SK-N-SH (cell line): ENCODE data around the gene CYP2C8. TPM values are rescaled to one million over a fixed set of nuclear protein-coding genes. Genes with fewer than 3 reads are reported as not detected.

Experiments
- CTCF ChIA-PET: fragments of 300-600, 350-600 bp; formaldehyde crosslinking; extraction: SDS; loops from one replicate; lab custom pipeline; 2021; lab: Yijun Ruan, JAX
- POLR2A ChIA-PET: fragments of 350-600 bp; sonication (Branson Sonifier 250); formaldehyde crosslinking; extraction: SDS; loops from one replicate; lab custom pipeline; 2020; ENCODE audit warnings: antibody characterized with exemption, inconsistent platforms; lab: Yijun Ruan, JAX
- DNase-seq: peaks from one replicate; pipeline ENCODE4 v3.0.0; 2012
- H2AFZ ChIP-seq: fragments of 200-600 bp; sonication (generic); 2 replicates; pipeline ENCODE4 v1.8.1; 2016; ENCODE audit warnings: antibody characterized with exemption, mild to moderate bottlenecking, low read depth
- H3F3A ChIP-seq: fragments of 200-600 bp; sonication (generic); replicated peaks from 2 replicates; pipeline ENCODE3; 2016; ENCODE audit warnings: antibody characterized with exemption, mild to moderate bottlenecking; ENCODE audit not compliant: insufficient read depth
- H3K27ac ChIP-seq, 2 experiments: fragments of 200-500 bp in 1 of 2; fragments of 200-600 bp in 1 of 2; sonication (Bioruptor generic) in 1 of 2; sonication (generic), shearing (Covaris generic) in 1 of 2; 2 replicates each; pipeline versions ENCODE4 v1.5.1 to v1.6.1; 2014 to 2016; ENCODE audit warnings: low read depth in 2 of 2, inconsistent platforms in 1 of 2, low read length in 1 of 2, mild to moderate bottlenecking in 1 of 2, mixed read lengths in 1 of 2
- H3K27me3 ChIP-seq: fragments of 200-600 bp; sonication (generic), shearing (Covaris generic); 2 replicates; pipeline ENCODE4 v1.6.1; 2016; ENCODE audit warnings: mixed run types; ENCODE audit not compliant: insufficient read depth
- H3K36me3 ChIP-seq, 2 experiments: fragments of 200-500 bp in 1 of 2; fragments of 200-600 bp in 1 of 2; sonication (Bioruptor generic) in 1 of 2; sonication (generic) in 1 of 2; replicated peaks in 1 of 2; 2 replicates each; pipeline versions ENCODE3 to v1.5.1; 2014 to 2016; ENCODE audit warnings: low read length in 1 of 2, mild to moderate bottlenecking in 1 of 2; ENCODE audit not compliant: insufficient read depth in 2 of 2, control insufficient read depth in 1 of 2
- H3K4me1 ChIP-seq, 2 experiments: fragments of 200-500 bp in 1 of 2; fragments of 200-600 bp in 1 of 2; sonication (Bioruptor generic) in 1 of 2; sonication (generic), shearing (Covaris generic) in 1 of 2; 2 replicates each; pipeline versions ENCODE4 v1.5.1 to v1.6.1; 2014 to 2016; ENCODE audit warnings: low read depth in 1 of 2, low read length in 1 of 2, mixed run types in 1 of 2; ENCODE audit not compliant: insufficient read depth in 2 of 2, control insufficient read depth in 1 of 2
- H3K4me2 ChIP-seq: fragments of 200-600 bp; sonication (generic), shearing (Covaris generic); 2 replicates; pipeline ENCODE4 v1.6.1; 2017; ENCODE audit warnings: mixed run types
- H3K4me3 ChIP-seq, 2 experiments: fragments of 200-500 bp in 1 of 2; fragments of 200-600 bp in 1 of 2; sonication (Bioruptor generic) in 1 of 2; sonication (generic), shearing (Covaris generic) in 1 of 2; 2 replicates each; pipeline versions ENCODE4 v1.5.1 to v1.8.1; 2014 to 2016; ENCODE audit warnings: low read depth in 2 of 2, inconsistent platforms in 1 of 2, low read length in 1 of 2, mild to moderate bottlenecking in 1 of 2, mixed read lengths in 1 of 2, moderate library complexity in 1 of 2
- H3K79me2 ChIP-seq: fragments of 200-600 bp; sonication (generic); 2 replicates; pipeline ENCODE4 v1.8.1; 2017; ENCODE audit warnings: mild to moderate bottlenecking; ENCODE audit not compliant: insufficient read depth
- H3K9ac ChIP-seq: fragments of 200-600 bp; sonication (generic); 2 replicates; pipeline ENCODE4 v1.6.1; 2017; ENCODE audit warnings: mixed run types
- H3K9me2 ChIP-seq: fragments of 200-600 bp; sonication (generic); 2 replicates; pipeline ENCODE4 v1.6.1; 2017; ENCODE audit warnings: mixed run types
- H3K9me3 ChIP-seq: fragments of 200-600 bp; sonication (generic); 2 replicates; pipeline ENCODE4 v1.6.1; 2017; ENCODE audit warnings: mixed run types, mild to moderate bottlenecking, moderate library complexity
- H4K20me1 ChIP-seq: fragments of 200-600 bp; sonication (generic); 2 replicates; pipeline ENCODE4 v1.6.1; 2017; ENCODE audit warnings: mild to moderate bottlenecking, mixed run types; ENCODE audit not compliant: insufficient read depth
- CHD2 ChIP-seq: fragments of 150-350 bp; IDR thresholded peaks from 2 replicates; pipeline ENCODE4 v1.6.1; 2018; ENCODE audit warnings: low read length; ENCODE audit not compliant: partially characterized antibody
- CTCF ChIP-seq: fragments of 200-600 bp; sonication (generic); IDR thresholded peaks from 2 replicates; pipeline ENCODE4 v1.6.1; 2017; ENCODE audit warnings: antibody characterized with exemption, mild to moderate bottlenecking, moderate library complexity
- EP300 ChIP-seq, 2 experiments: IDR thresholded peaks; 2 replicates each; pipeline versions ENCODE4 v1.4.0 to v1.6.1; 2012; ENCODE audit warnings: borderline replicate concordance in 1 of 2, low read depth in 1 of 2, low read length in 1 of 2
- FOSL2 ChIP-seq: IDR thresholded peaks from 2 replicates; pipeline ENCODE4 v1.4.0; 2012; ENCODE audit warnings: low read depth, mild to moderate bottlenecking, moderate library complexity, borderline replicate concordance
- FOXJ3 ChIP-seq: sonication (generic); formaldehyde crosslinking; IDR thresholded peaks from 2 replicates; pipeline ENCODE4 v1.5.1; 2020; ENCODE audit warnings: mild to moderate bottlenecking, missing genetic modification reagents
- IRF3 ChIP-seq: fragments of 150-350 bp; IDR thresholded peaks from 2 replicates; pipeline ENCODE4 v1.6.1; 2016; ENCODE audit warnings: mild to moderate bottlenecking, low read depth, low read length
- MEF2A ChIP-seq: IDR thresholded peaks from 2 replicates; pipeline ENCODE4 v1.4.0; 2012; ENCODE audit warnings: low read depth, borderline replicate concordance
- MXI1 ChIP-seq: IDR thresholded peaks from 2 replicates; pipeline ENCODE4 v1.6.1; 2012; ENCODE audit warnings: mild to moderate bottlenecking, low read depth, low read length, improper control_type of control experiment
- NFIC ChIP-seq: IDR thresholded peaks from 2 replicates; pipeline ENCODE4 v1.4.0; 2012; ENCODE audit warnings: borderline replicate concordance
- NRF1 ChIP-seq: IDR thresholded peaks from 2 replicates; pipeline ENCODE4 v1.6.1; 2012; ENCODE audit warnings: low read depth, mild to moderate bottlenecking, low read length
- PBX3 ChIP-seq: IDR thresholded peaks from 2 replicates; pipeline ENCODE4; 2012
- POLR2AphosphoS5 ChIP-seq: IDR thresholded peaks from 2 replicates; pipeline ENCODE4 v1.6.1; 2012; ENCODE audit warnings: low read depth, low read length
- RCOR1 ChIP-seq: fragments of 150-350 bp; IDR thresholded peaks from 2 replicates; pipeline ENCODE4 v1.6.1; 2017; ENCODE audit warnings: antibody characterized with exemption, low read length
- RXRA ChIP-seq: IDR thresholded peaks from 2 replicates; pipeline ENCODE4 v1.4.0; 2012; ENCODE audit warnings: low read depth, mild to moderate bottlenecking, borderline replicate concordance
- SIN3A ChIP-seq: IDR thresholded peaks from 2 replicates; pipeline ENCODE4 v1.6.1; 2012; ENCODE audit warnings: low read depth, mild to moderate bottlenecking, low read length, moderate library complexity, borderline replicate concordance
- SMC3 ChIP-seq: IDR thresholded peaks from 2 replicates; pipeline ENCODE4 v1.6.1; 2012; ENCODE audit warnings: low read depth, low read length, improper control_type of control experiment
- TAF1 ChIP-seq: IDR thresholded peaks from 2 replicates; pipeline ENCODE4 v1.6.1; 2012; ENCODE audit warnings: low read depth, mild to moderate bottlenecking, low read length, moderate library complexity, borderline replicate concordance
- YY1 ChIP-seq: IDR thresholded peaks from 2 replicates; pipeline ENCODE4 v1.4.0; 2012; ENCODE audit warnings: low read depth, mild to moderate bottlenecking
- WGBS: methylation state at CpG from one replicate; pipeline ENCODE4 v1.1.6; 2017; ENCODE audit warnings: low lambda C conversion rate; 5-methylcytosine and 5-hydroxymethylcytosine counted together
- polyA plus RNA-seq, 3 experiments: library from polyadenylated mRNA; depleted of rRNA; stranded (reverse); fragments of >200 nt; gene quantifications; 2 replicates each; pipeline ENCODE4 v1.2.3, GENCODE V29; 2012
- TF ChIP-seq, protein P1 (sequence below): IDR thresholded peaks from 2 replicates; pipeline ENCODE4 v1.4.0; 2012; ENCODE audit warnings: low read depth, borderline replicate concordance
- TF ChIP-seq, protein P2 (sequence below): IDR thresholded peaks from 2 replicates; pipeline ENCODE4 v1.6.1; 2012; ENCODE audit warnings: mild to moderate bottlenecking, low read depth, low read length, moderate library complexity

The CYP2C8 gene
- polyA plus RNA-seq, 1 of the 3 experiments (the other 2 are of a cell fraction) = 0.02 TPM

GRCh38 chr10:94992811-94993210 is 76.5 kb downstream of the CYP2C8 start (continued):
- TF ChIP-seq CTCF = no peak
- TF ChIP-seq EP300 (IDR thresholded peaks at IDR 0.05; ENCODE audit: borderline replicate concordance in 1 of 2, low read depth in 1 of 2, low read length in 1 of 2) = no peak
- no peak for TF ChIP-seq YY1

DNA sequence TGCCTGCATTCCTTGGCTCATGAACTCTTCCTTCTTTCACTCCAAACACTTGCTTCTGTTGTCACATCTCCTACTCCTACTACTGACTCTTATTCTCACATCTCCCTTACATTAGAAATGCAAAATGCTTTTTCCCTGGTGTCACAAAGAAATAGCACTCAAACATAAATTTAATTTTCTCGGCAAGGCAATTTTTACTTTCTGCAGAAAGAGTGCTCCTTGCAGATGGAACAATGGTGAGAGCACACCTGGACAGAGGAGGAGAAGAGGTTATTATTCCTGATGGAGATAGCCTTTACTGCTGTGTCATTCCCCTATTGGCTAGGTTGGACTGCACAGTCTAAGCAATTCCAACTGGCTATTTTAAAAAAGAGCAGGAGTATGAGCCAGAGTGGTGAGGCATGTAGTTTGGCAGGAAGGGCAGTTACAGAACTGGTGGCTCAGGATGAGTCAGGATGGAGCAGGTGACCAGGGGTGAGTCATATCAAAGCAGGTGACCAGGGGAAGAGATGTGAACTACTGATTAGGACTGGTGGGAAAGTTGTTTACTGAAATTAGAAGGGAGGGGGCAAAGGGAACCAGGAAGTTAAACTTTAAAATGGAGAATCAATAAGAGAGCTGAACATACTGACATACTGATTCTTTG is 77.9 kb downstream of the CYP2C8 start:
- no peak for DNase-seq
- CTCF ChIA-PET = no interaction called here
- no peak overlapping the region for H3K9ac ChIP-seq

More for the DNA sequence above, 77.9 kb downstream of the CYP2C8 start:
- Histone ChIP-seq H3K27me3 (no peaks in the 10 kb centered on the region), H3F3A (no peaks in the 10 kb centered on the region), H3K9me3 (no peaks in the 10 kb centered on the region), H2AFZ (no peak overlapping the region), H3K79me2 (no peaks in the 10 kb centered on the region), H3K4me3 (no peak overlapping the region), H3K4me2 (no peak overlapping the region), H3K4me1 (no peaks in the 10 kb centered on the region), H3K27ac (no peak overlapping the region), H3K36me3 (no peaks in the 10 kb centered on the region), H3K9me2 (no peaks in the 10 kb centered on the region), H4K20me1 (no peaks in the 10 kb centered on the region)
- POLR2A ChIA-PET = no interaction called here
- WGBS = 7% methylated on average over 1 of the region's 1 CpG
- TF ChIP-seq FOXJ3 (CRISPR knock-in tag) (no peak), CHD2 (no peak), MXI1 (no peak), RXRA (no peak), FOSL2 (no peak), YY1 (no peak), SMC3 (no peak), NFIC (no peak), NRF1 (no peak), CTCF (no peak), IRF3 (no peak), TAF1 (no peak), POLR2AphosphoS5 (no peak), PBX3 (no peak), SIN3A (no peak), MEF2A (no peak), RCOR1 (no peak)
- TF ChIP-seq, protein P1, sequence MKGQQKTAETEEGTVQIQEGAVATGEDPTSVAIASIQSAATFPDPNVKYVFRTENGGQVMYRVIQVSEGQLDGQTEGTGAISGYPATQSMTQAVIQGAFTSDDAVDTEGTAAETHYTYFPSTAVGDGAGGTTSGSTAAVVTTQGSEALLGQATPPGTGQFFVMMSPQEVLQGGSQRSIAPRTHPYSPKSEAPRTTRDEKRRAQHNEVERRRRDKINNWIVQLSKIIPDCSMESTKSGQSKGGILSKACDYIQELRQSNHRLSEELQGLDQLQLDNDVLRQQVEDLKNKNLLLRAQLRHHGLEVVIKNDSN = no peak
- TF ChIP-seq, protein P2, sequence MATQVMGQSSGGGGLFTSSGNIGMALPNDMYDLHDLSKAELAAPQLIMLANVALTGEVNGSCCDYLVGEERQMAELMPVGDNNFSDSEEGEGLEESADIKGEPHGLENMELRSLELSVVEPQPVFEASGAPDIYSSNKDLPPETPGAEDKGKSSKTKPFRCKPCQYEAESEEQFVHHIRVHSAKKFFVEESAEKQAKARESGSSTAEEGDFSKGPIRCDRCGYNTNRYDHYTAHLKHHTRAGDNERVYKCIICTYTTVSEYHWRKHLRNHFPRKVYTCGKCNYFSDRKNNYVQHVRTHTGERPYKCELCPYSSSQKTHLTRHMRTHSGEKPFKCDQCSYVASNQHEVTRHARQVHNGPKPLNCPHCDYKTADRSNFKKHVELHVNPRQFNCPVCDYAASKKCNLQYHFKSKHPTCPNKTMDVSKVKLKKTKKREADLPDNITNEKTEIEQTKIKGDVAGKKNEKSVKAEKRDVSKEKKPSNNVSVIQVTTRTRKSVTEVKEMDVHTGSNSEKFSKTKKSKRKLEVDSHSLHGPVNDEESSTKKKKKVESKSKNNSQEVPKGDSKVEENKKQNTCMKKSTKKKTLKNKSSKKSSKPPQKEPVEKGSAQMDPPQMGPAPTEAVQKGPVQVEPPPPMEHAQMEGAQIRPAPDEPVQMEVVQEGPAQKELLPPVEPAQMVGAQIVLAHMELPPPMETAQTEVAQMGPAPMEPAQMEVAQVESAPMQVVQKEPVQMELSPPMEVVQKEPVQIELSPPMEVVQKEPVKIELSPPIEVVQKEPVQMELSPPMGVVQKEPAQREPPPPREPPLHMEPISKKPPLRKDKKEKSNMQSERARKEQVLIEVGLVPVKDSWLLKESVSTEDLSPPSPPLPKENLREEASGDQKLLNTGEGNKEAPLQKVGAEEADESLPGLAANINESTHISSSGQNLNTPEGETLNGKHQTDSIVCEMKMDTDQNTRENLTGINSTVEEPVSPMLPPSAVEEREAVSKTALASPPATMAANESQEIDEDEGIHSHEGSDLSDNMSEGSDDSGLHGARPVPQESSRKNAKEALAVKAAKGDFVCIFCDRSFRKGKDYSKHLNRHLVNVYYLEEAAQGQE = no peak
